ENCODE data around the gene BRMS1L. TPM values are rescaled to one million over a fixed set of nuclear protein-coding genes. Genes with fewer than 3 reads are reported as not detected.
A peak's percentile ranks its signal among the peaks of the same experiment; 100 is the strongest.

Gene BRMS1L
- total RNA-seq, 1 donor from 2014 or later, result 5.5 TPM

- Histone ChIP-seq H3K36me3 (peaks cover 34% of the 10 kb centered on the region), H3K4me1 (no peaks in the 10 kb centered on the region), H3K27ac (no peak overlapping the region), H3K27me3 (ENCODE audit: low read depth) (no peaks in the 10 kb centered on the region), H3K9me3 (no peaks in the 10 kb centered on the region), H3K4me3 (no peak overlapping the region)
- no peak for DNase-seq
- TF ChIP-seq, protein P1, sequence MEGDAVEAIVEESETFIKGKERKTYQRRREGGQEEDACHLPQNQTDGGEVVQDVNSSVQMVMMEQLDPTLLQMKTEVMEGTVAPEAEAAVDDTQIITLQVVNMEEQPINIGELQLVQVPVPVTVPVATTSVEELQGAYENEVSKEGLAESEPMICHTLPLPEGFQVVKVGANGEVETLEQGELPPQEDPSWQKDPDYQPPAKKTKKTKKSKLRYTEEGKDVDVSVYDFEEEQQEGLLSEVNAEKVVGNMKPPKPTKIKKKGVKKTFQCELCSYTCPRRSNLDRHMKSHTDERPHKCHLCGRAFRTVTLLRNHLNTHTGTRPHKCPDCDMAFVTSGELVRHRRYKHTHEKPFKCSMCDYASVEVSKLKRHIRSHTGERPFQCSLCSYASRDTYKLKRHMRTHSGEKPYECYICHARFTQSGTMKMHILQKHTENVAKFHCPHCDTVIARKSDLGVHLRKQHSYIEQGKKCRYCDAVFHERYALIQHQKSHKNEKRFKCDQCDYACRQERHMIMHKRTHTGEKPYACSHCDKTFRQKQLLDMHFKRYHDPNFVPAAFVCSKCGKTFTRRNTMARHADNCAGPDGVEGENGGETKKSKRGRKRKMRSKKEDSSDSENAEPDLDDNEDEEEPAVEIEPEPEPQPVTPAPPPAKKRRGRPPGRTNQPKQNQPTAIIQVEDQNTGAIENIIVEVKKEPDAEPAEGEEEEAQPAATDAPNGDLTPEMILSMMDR (IDR thresholded peaks at IDR 0.05), result no peak
- intact Hi-C loops (cut with DNase I), result no loop called here
- ATAC-seq, result no peak
These were observed 40.6 kb downstream of the BRMS1L start for GRCh38 chr14:35866595-35867279.

DNA sequence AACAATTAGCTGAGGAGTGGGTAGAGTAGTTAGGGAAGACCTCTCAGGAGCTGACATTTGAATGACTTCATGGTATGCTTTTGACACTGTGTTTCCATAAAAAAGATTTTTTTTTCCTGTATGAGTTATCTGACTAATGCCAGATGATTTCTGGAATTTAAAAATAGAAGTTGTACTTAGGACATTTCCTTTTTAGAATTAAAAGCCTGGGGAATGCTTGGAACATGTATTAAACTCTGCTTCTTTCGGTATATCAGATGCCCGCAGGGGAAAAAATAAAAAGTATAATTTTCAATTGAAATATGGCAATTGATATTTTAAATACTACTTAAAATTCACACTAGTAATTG is 41.1 kb downstream of the BRMS1L start:
- Histone ChIP-seq H3K4me1 (no peaks in the 10 kb centered on the region), H3K27ac (no peak overlapping the region), H3K9me3 (no peaks in the 10 kb centered on the region), H3K27me3 (ENCODE audit: low read depth) (no peaks in the 10 kb centered on the region), H3K4me3 (no peak overlapping the region), H3K36me3 (peaks cover 34% of the 10 kb centered on the region)
- DNase-seq (no peak), ATAC-seq (no peak)
- TF ChIP-seq, protein P1 (IDR thresholded peaks at IDR 0.05), result no peak
- intact Hi-C loops (cut with DNase I), result no loop called here

DNA sequence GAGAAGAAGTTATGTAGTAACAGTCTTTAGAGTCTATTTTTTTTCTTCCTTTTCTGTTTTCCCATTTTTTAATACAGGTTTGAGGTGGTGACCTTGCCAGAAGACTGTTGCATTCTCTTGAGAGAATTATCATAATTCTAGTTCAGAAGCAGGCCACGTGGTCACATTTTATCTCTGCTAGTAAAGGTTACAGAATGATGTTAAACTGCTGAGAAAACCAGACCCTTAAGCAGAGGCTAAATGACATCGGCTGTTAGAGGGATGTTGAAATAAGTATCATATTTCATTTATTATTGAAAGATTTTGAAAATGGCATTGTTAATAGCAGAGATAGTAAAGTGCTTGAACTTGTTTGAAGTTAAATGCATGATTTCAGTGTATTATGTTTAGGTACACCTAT is 49.2 kb downstream of the BRMS1L start:
- TF ChIP-seq, protein P1 (IDR thresholded peaks at IDR 0.05), result no peak
- intact Hi-C loops (cut with DNase I), result no loop called here
- Histone ChIP-seq H3K4me1 (peaks cover 7% of the 10 kb centered on the region), H3K36me3 (no peaks in the 10 kb centered on the region), H3K27ac (no peak overlapping the region), H3K9me3 (no peaks in the 10 kb centered on the region), H3K27me3 (ENCODE audit: low read depth) (no peaks in the 10 kb centered on the region), H3K4me3 (no peak overlapping the region)
- ATAC-seq (no peak), DNase-seq (no peak)

GRCh38 chr14:35877276-35877675 is 51.1 kb downstream of the BRMS1L start:
- no peak for DNase-seq
- TF ChIP-seq, protein P1 (IDR thresholded peaks at IDR 0.05), result no peak
- no peaks in the 10 kb centered on the region for H3K9me3 ChIP-seq
- H3K4me1 ChIP-seq, result peaks cover 7% of the 10 kb centered on the region
- ATAC-seq, result peak; percentile 68 to 85
- intact Hi-C loops (cut with DNase I), result no loop called here
- H3K4me3 ChIP-seq, result no peak overlapping the region
- no peak overlapping the region for H3K27ac ChIP-seq
- H3K36me3 ChIP-seq, result no peaks in the 10 kb centered on the region
- no peaks in the 10 kb centered on the region for H3K27me3 ChIP-seq (ENCODE audit: low read depth)

- peaks cover 7% of the 10 kb centered on the region for H3K4me1 ChIP-seq
- TF ChIP-seq, protein P1 (IDR thresholded peaks at IDR 0.05), result no peak
- H3K27me3 ChIP-seq (ENCODE audit: low read depth), result no peaks in the 10 kb centered on the region
- H3K36me3 ChIP-seq, result no peaks in the 10 kb centered on the region
- intact Hi-C loops (cut with DNase I), result no loop called here
- H3K9me3 ChIP-seq, result no peaks in the 10 kb centered on the region
- H3K27ac ChIP-seq, result no peak overlapping the region
- ATAC-seq (peak; percentile 61), DNase-seq (no peak)
- no peak overlapping the region for H3K4me3 ChIP-seq
These were observed 52.4 kb downstream of the BRMS1L start for GRCh38 chr14:35878272-35879150.
